Endodermal cell (in vitro differentiated cells): ENCODE measurements around the gene TBC1D1. TPM values are rescaled to one million over a fixed set of nuclear protein-coding genes. Genes with fewer than 3 reads are reported as not detected.

ENCODE experiments used
- DNase-seq: peaks from one replicate; pipeline ENCODE4 v3.0.0-alpha.2; 2017
- H3K27ac ChIP-seq: 2 replicates; pipeline ENCODE4 v1.5.1; 2013; ENCODE audit warnings: mild to moderate bottlenecking, low read depth, low read length, moderate library complexity
- H3K27me3 ChIP-seq: 2 replicates; pipeline ENCODE4 v1.6.1; 2013; ENCODE audit warnings: mild to moderate bottlenecking, low read length, moderate library complexity; ENCODE audit not compliant: insufficient read depth, control insufficient read depth, poor library complexity, severe bottlenecking
- H3K36me3 ChIP-seq: 2 replicates; pipeline ENCODE4 v1.7.0; 2013; ENCODE audit warnings: mild to moderate bottlenecking, low read length, moderate library complexity; ENCODE audit not compliant: control insufficient read depth, insufficient read depth
- H3K4me1 ChIP-seq: one replicate; pipeline ENCODE4 v1.7.0; 2013; ENCODE audit warnings: low read length; ENCODE audit not compliant: control insufficient read depth, insufficient read depth
- H3K4me3 ChIP-seq: 2 replicates; pipeline ENCODE4 v1.5.1; 2013; ENCODE audit warnings: mild to moderate bottlenecking, low read length, moderate library complexity
- H3K9ac ChIP-seq: 2 replicates; pipeline ENCODE4 v1.6.1; 2013; ENCODE audit warnings: mild to moderate bottlenecking, low read length, moderate library complexity; ENCODE audit not compliant: poor library complexity, severe bottlenecking; ENCODE audit errors: extremely low read depth
- H3K9me3 ChIP-seq: 2 replicates; pipeline ENCODE4 v1.6.1; 2013; ENCODE audit warnings: mild to moderate bottlenecking, low read length, moderate library complexity; ENCODE audit not compliant: control insufficient read depth
- H3K27ac Mint-ChIP-seq: 2 replicates; pipeline ENCODE4 v1.8.0; 2020; ENCODE audit warnings: mixed read lengths
- H3K27me3 Mint-ChIP-seq: 2 replicates; pipeline ENCODE4 v1.8.0; 2021; ENCODE audit warnings: mild to moderate bottlenecking, mixed read lengths; ENCODE audit not compliant: insufficient read depth
- H3K36me3 Mint-ChIP-seq: 2 replicates; pipeline ENCODE4 v1.8.0; 2020; ENCODE audit warnings: low read depth, mixed read lengths
- H3K4me1 Mint-ChIP-seq: 2 replicates; pipeline ENCODE4 v1.8.0; 2020; ENCODE audit warnings: mixed read lengths
- H3K4me3 Mint-ChIP-seq: 2 replicates; pipeline ENCODE4 v1.8.0; 2020; ENCODE audit warnings: mild to moderate bottlenecking, moderate library complexity, mixed read lengths
- H3K9me3 Mint-ChIP-seq: 2 replicates; pipeline ENCODE4 v1.8.0; 2020; ENCODE audit warnings: mild to moderate bottlenecking, mixed read lengths
- WGBS, 2 experiments: methylation state at CpG; one replicate each; pipeline versions ENCODE4 v1.1.5 to v1.1.7; 2013; ENCODE audit warnings: missing lambda C conversion rate in 2 of 2, mixed read lengths in 1 of 2; ENCODE audit not compliant: insufficient coverage in 1 of 2, insufficient read length in 1 of 2; 5-methylcytosine and 5-hydroxymethylcytosine counted together
- total RNA-seq, 2 donors: library from RNA; stranded (reverse); fragmentation: NEBNext Ultra II Directional in 1 of 2; extraction: Animal tissue kit (Norgen Biotek cat#: 25700) in 1 of 2; gene quantifications; 2 replicates in 1 of 2; 3 replicates in 1 of 2; pipeline ENCODE4 v1.2.1, GENCODE V29; 2021
- TF ChIP-seq, protein P1 (sequence below): fragments of 200-600 bp; sonication (generic); conservative IDR thresholded peaks from 2 replicates; pipeline ENCODE4 v1.5.0; 2021; ENCODE audit warnings: antibody characterized with exemption, mild to moderate bottlenecking

The TBC1D1 gene
- total RNA-seq, 2 donors from 2014 or later = 110 to 122 TPM

DNA sequence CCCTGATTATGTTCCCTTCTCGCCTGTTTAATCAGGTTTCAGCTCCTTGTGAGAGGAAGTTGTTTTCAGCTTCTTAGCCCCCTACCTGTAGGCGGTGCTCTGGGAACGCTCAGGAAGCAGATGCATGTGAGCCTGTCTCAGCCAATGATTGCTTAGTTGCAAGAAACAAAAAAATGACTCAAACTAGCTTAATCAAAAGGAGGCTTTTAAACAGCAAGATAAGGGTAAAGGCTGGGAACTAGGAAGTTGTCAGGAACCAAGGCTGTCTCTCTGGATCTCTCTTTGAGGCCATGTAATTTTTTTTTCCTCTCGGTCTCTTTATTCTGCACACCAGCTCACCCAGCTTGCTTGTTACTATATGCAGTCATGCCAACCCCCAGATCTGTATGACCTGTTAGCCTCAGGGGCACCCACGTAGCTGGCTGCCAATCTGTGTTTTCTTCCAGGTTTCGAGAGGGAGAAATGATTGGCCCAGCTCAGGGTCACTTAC lies 178.4 kb downstream of the TBC1D1 start:
- H3K9me3 ChIP-seq = no peaks in the 10 kb centered on the region
- H3K4me3 ChIP-seq = no peak overlapping the region
- H3K27ac ChIP-seq = no peak overlapping the region
- no peaks in the 10 kb centered on the region for H3K27me3 Mint-ChIP-seq
- H3K4me3 Mint-ChIP-seq = no peak overlapping the region
- H3K36me3 ChIP-seq = peaks cover 12% of the 10 kb centered on the region
- TF ChIP-seq, protein P1, sequence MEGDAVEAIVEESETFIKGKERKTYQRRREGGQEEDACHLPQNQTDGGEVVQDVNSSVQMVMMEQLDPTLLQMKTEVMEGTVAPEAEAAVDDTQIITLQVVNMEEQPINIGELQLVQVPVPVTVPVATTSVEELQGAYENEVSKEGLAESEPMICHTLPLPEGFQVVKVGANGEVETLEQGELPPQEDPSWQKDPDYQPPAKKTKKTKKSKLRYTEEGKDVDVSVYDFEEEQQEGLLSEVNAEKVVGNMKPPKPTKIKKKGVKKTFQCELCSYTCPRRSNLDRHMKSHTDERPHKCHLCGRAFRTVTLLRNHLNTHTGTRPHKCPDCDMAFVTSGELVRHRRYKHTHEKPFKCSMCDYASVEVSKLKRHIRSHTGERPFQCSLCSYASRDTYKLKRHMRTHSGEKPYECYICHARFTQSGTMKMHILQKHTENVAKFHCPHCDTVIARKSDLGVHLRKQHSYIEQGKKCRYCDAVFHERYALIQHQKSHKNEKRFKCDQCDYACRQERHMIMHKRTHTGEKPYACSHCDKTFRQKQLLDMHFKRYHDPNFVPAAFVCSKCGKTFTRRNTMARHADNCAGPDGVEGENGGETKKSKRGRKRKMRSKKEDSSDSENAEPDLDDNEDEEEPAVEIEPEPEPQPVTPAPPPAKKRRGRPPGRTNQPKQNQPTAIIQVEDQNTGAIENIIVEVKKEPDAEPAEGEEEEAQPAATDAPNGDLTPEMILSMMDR = peak; percentile 78
- 35 to 47% methylated on average over 2 to 6 of the region's 6 CpGs for WGBS, 2 experiments
- H3K9me3 Mint-ChIP-seq = no peaks in the 10 kb centered on the region
- no peak overlapping the region for H3K9ac ChIP-seq
- DNase-seq = peak; percentile 88
- H3K27ac Mint-ChIP-seq = peak overlapping the region; percentile 35
- peaks cover 8% of the 10 kb centered on the region for H3K4me1 ChIP-seq
- H3K27me3 ChIP-seq = no peaks in the 10 kb centered on the region
- peaks cover 9% of the 10 kb centered on the region for H3K4me1 Mint-ChIP-seq
- peaks cover 21% of the 10 kb centered on the region for H3K36me3 Mint-ChIP-seq

DNA sequence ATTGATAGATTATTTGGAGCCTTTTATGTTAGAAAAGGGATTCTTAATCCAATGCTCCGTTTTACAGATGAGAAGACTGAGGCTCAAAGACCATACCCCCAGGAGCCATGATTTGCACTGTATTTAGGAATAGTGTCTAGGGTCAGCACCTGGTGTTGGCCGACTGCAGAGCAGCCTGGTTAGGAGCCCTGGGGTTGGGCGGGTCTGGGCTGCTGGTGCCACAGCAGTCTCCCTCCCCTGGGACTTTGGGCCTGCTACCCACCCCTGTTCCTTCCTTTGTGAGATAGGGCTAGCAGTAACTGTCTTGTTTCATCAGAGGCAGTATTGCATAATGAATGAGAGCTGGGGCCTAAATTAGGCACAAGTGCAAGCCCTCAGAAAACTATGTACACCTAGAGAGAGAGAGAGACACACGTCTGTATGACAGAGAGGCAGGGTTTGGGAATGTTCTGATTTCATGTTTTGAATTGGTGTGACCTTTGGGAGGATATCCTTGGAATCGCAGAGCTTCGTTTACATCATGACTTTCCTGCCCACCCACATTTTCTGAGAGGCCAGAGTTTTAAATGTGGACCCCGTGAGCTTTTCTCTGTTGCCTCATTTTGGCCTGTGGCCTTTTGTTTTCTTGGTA lies 181.0 kb downstream of the TBC1D1 start:
- no peak overlapping the region for H3K4me3 ChIP-seq
- H3K4me3 Mint-ChIP-seq = no peak overlapping the region
- peaks cover 9% of the 10 kb centered on the region for H3K4me1 Mint-ChIP-seq
- no peaks in the 10 kb centered on the region for H3K27me3 Mint-ChIP-seq
- peaks cover 8% of the 10 kb centered on the region for H3K4me1 ChIP-seq
- H3K27ac ChIP-seq = no peak overlapping the region
- DNase-seq = no peak
- H3K9me3 Mint-ChIP-seq = no peaks in the 10 kb centered on the region
- peak overlapping the region; percentile 64 for H3K27ac Mint-ChIP-seq
- WGBS, 2 experiments = 80 to 100% methylated on average over 2 to 7 of the region's 7 CpGs
- H3K9ac ChIP-seq = no peak overlapping the region
- TF ChIP-seq, protein P1 = no peak
- H3K27me3 ChIP-seq = no peaks in the 10 kb centered on the region
- peaks cover 31% of the 10 kb centered on the region for H3K36me3 Mint-ChIP-seq
- H3K9me3 ChIP-seq = no peaks in the 10 kb centered on the region
- peaks cover 15% of the 10 kb centered on the region for H3K36me3 ChIP-seq

DNA sequence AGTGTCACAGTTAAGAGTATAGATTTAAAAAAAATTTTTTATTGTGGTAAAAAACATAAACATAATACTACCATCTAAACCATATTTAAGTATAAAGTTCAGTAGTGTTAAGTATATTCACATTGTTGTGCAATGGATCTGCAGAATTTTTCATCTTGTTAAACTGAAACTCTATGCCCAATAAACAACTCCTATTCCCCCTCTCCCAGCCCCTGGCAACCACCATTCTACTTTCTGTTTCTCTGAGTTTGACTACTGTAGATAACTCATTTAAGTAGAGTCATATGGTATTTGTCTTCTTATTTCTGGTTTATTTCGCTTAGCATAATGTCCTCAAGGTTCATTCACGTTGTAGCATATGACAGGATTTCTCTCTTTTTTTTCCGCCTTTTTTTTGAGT lies 181.7 kb downstream of the TBC1D1 start:
- Histone ChIP-seq H3K4me3 (no peak overlapping the region), H3K36me3 (peaks cover 17% of the 10 kb centered on the region), H3K27ac (no peak overlapping the region), H3K27me3 (no peaks in the 10 kb centered on the region), H3K4me1 (peaks cover 8% of the 10 kb centered on the region), H3K9me3 (no peaks in the 10 kb centered on the region), H3K9ac (no peak overlapping the region)
- peaks cover 31% of the 10 kb centered on the region for H3K36me3 Mint-ChIP-seq
- no peaks in the 10 kb centered on the region for H3K9me3 Mint-ChIP-seq
- no peak overlapping the region for H3K27ac Mint-ChIP-seq
- WGBS, 2 experiments = 88% methylated on average over 2 of the region's 3 CpGs; no CpG with 5 or more reads in 1 of the 2 experiments
- H3K27me3 Mint-ChIP-seq = no peaks in the 10 kb centered on the region
- H3K4me1 Mint-ChIP-seq = peaks cover 9% of the 10 kb centered on the region
- TF ChIP-seq, protein P1 = no peak
- H3K4me3 Mint-ChIP-seq = no peak overlapping the region
- DNase-seq = no peak
